Measurements from ENCODE around the gene UGT2B15. TPM values are rescaled to one million over a fixed set of nuclear protein-coding genes. Genes with fewer than 3 reads are reported as not detected.

Gene UGT2B15
- total and polyA plus RNA-seq, 11 donors: not detected

GRCh38 chr4:68599150-68599549 is 71.3 kb downstream of the UGT2B15 start:
- Histone ChIP-seq H3K9me3 (no peaks in the 10 kb centered on the region), H3K36me3 (no peaks in the 10 kb centered on the region), H3K27me3 (no peaks in the 10 kb centered on the region), H3K27ac (no peak overlapping the region), H3K4me1 (no peaks in the 10 kb centered on the region), H3K4me3 (no peak overlapping the region)
- DNase-seq: no peak
- no peak for TF ChIP-seq POLR2A (IDR thresholded peaks at IDR 0.05)
- no peak for TF ChIP-seq CTCF (IDR thresholded peaks at IDR 0.05)
- no peak for ATAC-seq
- 72 to 81% methylated on average over 3 of the region's 3 CpGs; no CpG with 5 or more reads in 2 of the 4 donors for WGBS, 4 donors
- intact Hi-C loops (cut with DNase I): no loop called here

- H3K27ac ChIP-seq: no peak overlapping the region
- H3K4me3 ChIP-seq: no peak overlapping the region
- DNase-seq (no peak), ATAC-seq (no peak)
- H3K36me3 ChIP-seq: no peaks in the 10 kb centered on the region
- H3K27me3 ChIP-seq: no peaks in the 10 kb centered on the region
- TF ChIP-seq CTCF (IDR thresholded peaks at IDR 0.05) (no peak), POLR2A (IDR thresholded peaks at IDR 0.05) (no peak)
- WGBS, 4 donors: 80 to 91% methylated on average over 2 of the region's 2 CpGs; no CpG with 5 or more reads in 2 of the 4 donors
- no peaks in the 10 kb centered on the region for H3K9me3 ChIP-seq
- intact Hi-C loops (cut with DNase I): no loop called here
- no peaks in the 10 kb centered on the region for H3K4me1 ChIP-seq
Measured at GRCh38 chr4:68597482-68597881, 73.0 kb downstream of the UGT2B15 start.

Other genes with a start within 250 kb of the UGT2B15 start
- not detected for gene TMPRSS11E, start 223.2 kb downstream of the UGT2B15 start, total RNA-seq
- not detected for gene TMPRSS11E, start 223.2 kb downstream of the UGT2B15 start, polyA plus RNA-seq
- gene UGT2B17, start 94.3 kb downstream of the UGT2B15 start, total RNA-seq: not detected
- gene UGT2B17, start 94.3 kb downstream of the UGT2B15 start, polyA plus RNA-seq: under 1 TPM in 1 of 2 donors, not detected in 1; 0.08 TPM
- gene UGT2B10, start 145.3 kb upstream of the UGT2B15 start, total RNA-seq: not detected
- not detected for gene UGT2B10, start 145.3 kb upstream of the UGT2B15 start, polyA plus RNA-seq

Measured in heart left ventricle (tissue), 16 donors.